ENCODE data around the gene CPLX1.
A peak's percentile ranks its signal among the peaks of the same experiment; 100 is the strongest.

CPLX1 gene

GRCh38 chr4:829291-829690 is 3.4 kb upstream of the CPLX1 start:
- TF ChIP-seq EGR1 (IDR thresholded peaks at IDR 0.05) (no peak), CEBPB (IDR thresholded peaks at IDR 0.05) (no peak)

GRCh38 chr4:828641-829271 is 2.8 kb upstream of the CPLX1 start:
- TF ChIP-seq USF1 (IDR thresholded peaks at IDR 0.05) (no peak), EP300 (IDR thresholded peaks at IDR 0.05; ENCODE audit: borderline replicate concordance) (no peak), CEBPB (IDR thresholded peaks at IDR 0.05) (no peak), TEAD4 (IDR thresholded peaks at IDR 0.05) (no peak), YY1 (IDR thresholded peaks at IDR 0.05; ENCODE audit: low read depth) (no peak), NFIC (IDR thresholded peaks at IDR 0.05) (no peak), EGR1 (IDR thresholded peaks at IDR 0.05) (no peak), TAF1 (IDR thresholded peaks at IDR 0.05; ENCODE audit: low read depth) (no peak), TCF12 (IDR thresholded peaks at IDR 0.05; ENCODE audit: low read depth) (no peak), RAD21 (IDR thresholded peaks at IDR 0.05; ENCODE audit: low read depth) (no peak), CREB1 (IDR thresholded peaks at IDR 0.05; ENCODE audit: low read depth) (no peak), MAX (IDR thresholded peaks at IDR 0.05) (no peak)
- TF ChIP-seq, protein P1, sequence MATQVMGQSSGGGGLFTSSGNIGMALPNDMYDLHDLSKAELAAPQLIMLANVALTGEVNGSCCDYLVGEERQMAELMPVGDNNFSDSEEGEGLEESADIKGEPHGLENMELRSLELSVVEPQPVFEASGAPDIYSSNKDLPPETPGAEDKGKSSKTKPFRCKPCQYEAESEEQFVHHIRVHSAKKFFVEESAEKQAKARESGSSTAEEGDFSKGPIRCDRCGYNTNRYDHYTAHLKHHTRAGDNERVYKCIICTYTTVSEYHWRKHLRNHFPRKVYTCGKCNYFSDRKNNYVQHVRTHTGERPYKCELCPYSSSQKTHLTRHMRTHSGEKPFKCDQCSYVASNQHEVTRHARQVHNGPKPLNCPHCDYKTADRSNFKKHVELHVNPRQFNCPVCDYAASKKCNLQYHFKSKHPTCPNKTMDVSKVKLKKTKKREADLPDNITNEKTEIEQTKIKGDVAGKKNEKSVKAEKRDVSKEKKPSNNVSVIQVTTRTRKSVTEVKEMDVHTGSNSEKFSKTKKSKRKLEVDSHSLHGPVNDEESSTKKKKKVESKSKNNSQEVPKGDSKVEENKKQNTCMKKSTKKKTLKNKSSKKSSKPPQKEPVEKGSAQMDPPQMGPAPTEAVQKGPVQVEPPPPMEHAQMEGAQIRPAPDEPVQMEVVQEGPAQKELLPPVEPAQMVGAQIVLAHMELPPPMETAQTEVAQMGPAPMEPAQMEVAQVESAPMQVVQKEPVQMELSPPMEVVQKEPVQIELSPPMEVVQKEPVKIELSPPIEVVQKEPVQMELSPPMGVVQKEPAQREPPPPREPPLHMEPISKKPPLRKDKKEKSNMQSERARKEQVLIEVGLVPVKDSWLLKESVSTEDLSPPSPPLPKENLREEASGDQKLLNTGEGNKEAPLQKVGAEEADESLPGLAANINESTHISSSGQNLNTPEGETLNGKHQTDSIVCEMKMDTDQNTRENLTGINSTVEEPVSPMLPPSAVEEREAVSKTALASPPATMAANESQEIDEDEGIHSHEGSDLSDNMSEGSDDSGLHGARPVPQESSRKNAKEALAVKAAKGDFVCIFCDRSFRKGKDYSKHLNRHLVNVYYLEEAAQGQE (IDR thresholded peaks at IDR 0.05; ENCODE audit: low read depth): no peak

- TF ChIP-seq RAD21 (IDR thresholded peaks at IDR 0.05; ENCODE audit: low read depth): no peak
- TF ChIP-seq TEAD4 (IDR thresholded peaks at IDR 0.05): no peak
- TF ChIP-seq YY1 (IDR thresholded peaks at IDR 0.05; ENCODE audit: low read depth): no peak
- TF ChIP-seq ZBTB7A (IDR thresholded peaks at IDR 0.05; ENCODE audit: low read depth): no peak
- TF ChIP-seq CEBPB (IDR thresholded peaks at IDR 0.05): no peak
- no peak for TF ChIP-seq CREB1 (IDR thresholded peaks at IDR 0.05; ENCODE audit: low read depth)
- TF ChIP-seq USF1 (IDR thresholded peaks at IDR 0.05): no peak
- no peak for TF ChIP-seq TCF12 (IDR thresholded peaks at IDR 0.05; ENCODE audit: low read depth)
- TF ChIP-seq MAX (IDR thresholded peaks at IDR 0.05): no peak
- TF ChIP-seq, protein P1 (IDR thresholded peaks at IDR 0.05; ENCODE audit: low read depth): no peak
- no peak for TF ChIP-seq EGR1 (IDR thresholded peaks at IDR 0.05)
- TF ChIP-seq FOXM1 (IDR thresholded peaks at IDR 0.05; ENCODE audit: borderline replicate concordance, low read depth): no peak
- TF ChIP-seq EP300 (IDR thresholded peaks at IDR 0.05; ENCODE audit: borderline replicate concordance): no peak
- TF ChIP-seq NFIC (IDR thresholded peaks at IDR 0.05): no peak
Measured at GRCh38 chr4:827209-828081, 1.5 kb upstream of the CPLX1 start.

DNA sequence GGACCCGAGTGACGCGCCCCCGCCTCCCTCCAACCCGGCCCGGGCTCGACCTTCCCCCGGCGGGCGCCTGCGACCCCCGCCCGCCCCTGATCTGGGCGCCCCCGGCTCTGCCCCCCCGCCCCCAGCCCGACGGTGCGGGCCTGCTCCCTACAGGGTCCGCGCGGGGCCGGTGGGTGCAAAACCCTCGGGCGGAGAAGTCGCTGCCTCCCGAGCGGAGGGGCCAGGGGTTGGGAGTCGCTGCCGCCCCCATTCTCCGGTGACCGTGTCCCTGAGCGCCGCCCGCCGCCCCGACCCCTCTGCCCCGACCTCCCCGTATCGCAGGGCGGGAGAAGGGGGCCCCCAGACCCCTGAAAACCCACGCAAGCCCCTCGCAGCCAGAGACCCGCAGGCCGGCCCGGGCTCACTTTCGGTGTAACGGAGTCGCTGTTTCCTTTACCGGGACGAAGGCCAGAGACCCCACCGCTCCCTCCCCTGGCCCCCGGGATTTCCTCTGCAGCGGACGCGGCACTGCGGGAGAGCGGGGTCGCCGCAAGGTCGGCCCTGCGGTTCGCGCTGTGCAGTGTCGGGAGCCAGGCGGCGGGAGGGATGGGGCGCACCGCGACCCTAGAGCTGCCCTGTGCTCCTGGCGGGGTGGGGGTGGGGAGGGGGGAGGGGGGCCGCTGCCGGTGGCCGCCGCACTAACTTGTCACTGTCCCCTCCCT is 729 bp upstream of the CPLX1 start:
- TF ChIP-seq ZBTB7A (IDR thresholded peaks at IDR 0.05; ENCODE audit: low read depth): peak; percentile 13; the same call in 1 of the 2 replicates
- no peak for TF ChIP-seq TEAD4 (IDR thresholded peaks at IDR 0.05)

GRCh38 chr4:825063-825970 is 612 bp downstream of the CPLX1 start:
- no peak for TF ChIP-seq NFIC (IDR thresholded peaks at IDR 0.05)
- TF ChIP-seq, protein P1 (IDR thresholded peaks at IDR 0.05; ENCODE audit: low read depth): peak; percentile 93
- TF ChIP-seq ZBTB7A (IDR thresholded peaks at IDR 0.05; ENCODE audit: low read depth): peak; percentile 91; the same call in 1 of the 2 replicates

All from Ishikawa (cell line).